ENCODE results near the gene DGKQ. TPM values are rescaled to one million over a fixed set of nuclear protein-coding genes. Genes with fewer than 3 reads are reported as not detected.
A peak's percentile ranks its signal among the peaks of the same experiment; 100 is the strongest.

DGKQ gene
- total and polyA plus RNA-seq, 7 experiments from 2014 or later = 1.5 to 28.0 (median 16.5) TPM

- intact Hi-C loops (cut with micrococcal nuclease) = no loop called here
- Mint-ChIP-seq H3K9me3 (no peaks in the 10 kb centered on the region), H3K4me1 (no peaks in the 10 kb centered on the region), H3K36me3 (peaks cover 0 to 20% (median 3%) of the 10 kb centered on the region in 5 donors), H3K27ac (peak overlapping the region in 1 of 9 donors; percentile 53), H3K27me3 (no peaks in the 10 kb centered on the region), H3K4me3 (no peak overlapping the region)
- no peaks in the 10 kb centered on the region for H3K27me3 ChIP-seq (ENCODE audit: control insufficient read depth in 2 of 2, insufficient read depth in 2 of 2, low read length in 2 of 2)
- ChIA-PET CTCF (no interaction called here), POLR2A (interaction anchor here (0.8 kb wide), 1 partner anchor 27 kb away, joined by 3 read pairs; the partner anchor contains the start of genes GAK and TMEM175)
- DNase-seq (no peak), ATAC-seq (no peak)
- no peaks in the 10 kb centered on the region for H3K4me1 ChIP-seq (ENCODE audit: control insufficient read depth in 2 of 2, insufficient read depth in 2 of 2, low read length in 2 of 2)
- H3K9me3 ChIP-seq (ENCODE audit: control insufficient read depth in 2 of 3, low read length in 3 of 3) = no peaks in the 10 kb centered on the region
- H3K27ac ChIP-seq (ENCODE audit: low read depth, low read length) = no peak overlapping the region
- no peak overlapping the region for H3K4me3 ChIP-seq (ENCODE audit: low read length)
- H3K36me3 ChIP-seq (ENCODE audit: control insufficient read depth in 2 of 3, insufficient read depth in 3 of 3, low read length in 3 of 3) = peaks cover 0 to 68% (median 0%) of the 10 kb centered on the region in 3 experiments
Measured at GRCh38 chr4:958696-959337, 14.6 kb downstream of the DGKQ start.

- H3K36me3 ChIP-seq (ENCODE audit: control insufficient read depth in 2 of 3, insufficient read depth in 3 of 3, low read length in 3 of 3) = peaks cover 0 to 64% (median 0%) of the 10 kb centered on the region in 3 experiments
- Mint-ChIP-seq H3K4me3 (no peak overlapping the region), H3K9me3 (no peaks in the 10 kb centered on the region), H3K36me3 (peaks cover 0 to 23% (median 3%) of the 10 kb centered on the region in 5 donors), H3K27me3 (no peaks in the 10 kb centered on the region), H3K27ac (no peak overlapping the region), H3K4me1 (no peaks in the 10 kb centered on the region)
- no peaks in the 10 kb centered on the region for H3K27me3 ChIP-seq (ENCODE audit: control insufficient read depth in 2 of 2, insufficient read depth in 2 of 2, low read length in 2 of 2)
- ChIA-PET POLR2A (no interaction called here), CTCF (no interaction called here)
- no peak overlapping the region for H3K27ac ChIP-seq (ENCODE audit: low read depth, low read length)
- H3K9me3 ChIP-seq (ENCODE audit: control insufficient read depth in 2 of 3, low read length in 3 of 3) = no peaks in the 10 kb centered on the region
- DNase-seq (no peak), ATAC-seq (no peak)
- no peak overlapping the region for H3K4me3 ChIP-seq (ENCODE audit: low read length)
- H3K4me1 ChIP-seq (ENCODE audit: control insufficient read depth in 2 of 2, insufficient read depth in 2 of 2, low read length in 2 of 2) = no peaks in the 10 kb centered on the region
- intact Hi-C loops (cut with micrococcal nuclease) = no loop called here
Measured at GRCh38 chr4:958314-958665, 15.1 kb downstream of the DGKQ start.

GRCh38 chr4:957581-958313, 15.6 kb downstream of the DGKQ start:
- CTCF ChIA-PET = interaction anchor here (0.5 kb wide), 1 partner anchor 215 kb away, joined by 3 read pairs; no protein-coding TSS in a partner anchor

GRCh38 chr4:957231-957580, 16.2 kb downstream of the DGKQ start:
- no peaks in the 10 kb centered on the region for H3K27me3 Mint-ChIP-seq
- H3K4me3 Mint-ChIP-seq = no peak overlapping the region
- POLR2A ChIA-PET = no interaction called here
- no peak overlapping the region for H3K27ac Mint-ChIP-seq
- Histone ChIP-seq H3K4me1 (ENCODE audit: control insufficient read depth in 2 of 2, insufficient read depth in 2 of 2, low read length in 2 of 2) (no peaks in the 10 kb centered on the region), H3K9me3 (ENCODE audit: control insufficient read depth in 2 of 3, low read length in 3 of 3) (no peaks in the 10 kb centered on the region), H3K27ac (ENCODE audit: low read depth, low read length) (no peak overlapping the region), H3K27me3 (ENCODE audit: control insufficient read depth in 2 of 2, insufficient read depth in 2 of 2, low read length in 2 of 2) (no peaks in the 10 kb centered on the region), H3K4me3 (ENCODE audit: low read length) (no peak overlapping the region), H3K36me3 (ENCODE audit: control insufficient read depth in 2 of 3, insufficient read depth in 3 of 3, low read length in 3 of 3) (peaks cover 0 to 61% (median 0%) of the 10 kb centered on the region in 3 experiments)
- CTCF ChIA-PET = interaction anchor here (0.5 kb wide), 1 partner anchor 214 kb away, joined by 3 read pairs; no protein-coding TSS in a partner anchor
- H3K4me1 Mint-ChIP-seq = no peaks in the 10 kb centered on the region
- DNase-seq (no peak), ATAC-seq (no peak)
- intact Hi-C loops (cut with micrococcal nuclease) = no loop called here
- H3K9me3 Mint-ChIP-seq = no peaks in the 10 kb centered on the region
- H3K36me3 Mint-ChIP-seq = peaks cover 0 to 29% (median 3%) of the 10 kb centered on the region in 5 donors

More at GRCh38 chr4:957581-958313, 15.6 kb downstream of the DGKQ start:
- H3K27me3 ChIP-seq (ENCODE audit: control insufficient read depth in 2 of 2, insufficient read depth in 2 of 2, low read length in 2 of 2) = no peaks in the 10 kb centered on the region
- Mint-ChIP-seq H3K4me1 (no peaks in the 10 kb centered on the region), H3K4me3 (no peak overlapping the region), H3K36me3 (peaks cover 0 to 24% (median 3%) of the 10 kb centered on the region in 5 donors), H3K27ac (peak overlapping the region in 1 of 9 donors; percentile 65), H3K9me3 (no peaks in the 10 kb centered on the region), H3K27me3 (no peaks in the 10 kb centered on the region)
- POLR2A ChIA-PET = no interaction called here
- no peaks in the 10 kb centered on the region for H3K9me3 ChIP-seq (ENCODE audit: control insufficient read depth in 2 of 3, low read length in 3 of 3)
- DNase-seq (no peak), ATAC-seq (no peak)
- no peak overlapping the region for H3K27ac ChIP-seq (ENCODE audit: low read depth, low read length)
- no peaks in the 10 kb centered on the region for H3K4me1 ChIP-seq (ENCODE audit: control insufficient read depth in 2 of 2, insufficient read depth in 2 of 2, low read length in 2 of 2)
- intact Hi-C loops (cut with micrococcal nuclease) = no loop called here
- H3K4me3 ChIP-seq (ENCODE audit: low read length) = no peak overlapping the region
- peaks cover 0 to 64% (median 0%) of the 10 kb centered on the region in 3 experiments for H3K36me3 ChIP-seq (ENCODE audit: control insufficient read depth in 2 of 3, insufficient read depth in 3 of 3, low read length in 3 of 3)

GRCh38 chr4:956531-957230, 16.7 kb downstream of the DGKQ start:
- no peak for ATAC-seq
- Mint-ChIP-seq H3K36me3 (peaks cover 0 to 31% (median 3%) of the 10 kb centered on the region in 5 donors), H3K9me3 (no peaks in the 10 kb centered on the region), H3K27me3 (no peaks in the 10 kb centered on the region), H3K4me1 (no peaks in the 10 kb centered on the region), H3K4me3 (no peak overlapping the region), H3K27ac (peak overlapping the region in 2 of 9 donors; percentile 21 to 48)
- Histone ChIP-seq H3K9me3 (ENCODE audit: control insufficient read depth in 2 of 3, low read length in 3 of 3) (no peaks in the 10 kb centered on the region), H3K4me3 (ENCODE audit: low read length) (no peak overlapping the region), H3K27me3 (ENCODE audit: control insufficient read depth in 2 of 2, insufficient read depth in 2 of 2, low read length in 2 of 2) (no peaks in the 10 kb centered on the region), H3K36me3 (ENCODE audit: control insufficient read depth in 2 of 3, insufficient read depth in 3 of 3, low read length in 3 of 3) (peaks cover 0 to 57% (median 0%) of the 10 kb centered on the region in 3 experiments), H3K27ac (ENCODE audit: low read depth, low read length) (no peak overlapping the region), H3K4me1 (ENCODE audit: control insufficient read depth in 2 of 2, insufficient read depth in 2 of 2, low read length in 2 of 2) (no peaks in the 10 kb centered on the region)
- POLR2A ChIA-PET = no interaction called here
- DNase-seq = no peak
- intact Hi-C loops (cut with micrococcal nuclease) = no loop called here
- CTCF ChIA-PET = interaction anchor here (0.5 kb wide), 1 partner anchor 214 kb away, joined by 3 read pairs; no protein-coding TSS in a partner anchor

- Histone ChIP-seq H3K36me3 (ENCODE audit: control insufficient read depth in 2 of 3, insufficient read depth in 3 of 3, low read length in 3 of 3) (peaks cover 0 to 60% (median 0%) of the 10 kb centered on the region in 3 experiments), H3K4me3 (ENCODE audit: low read length) (no peak overlapping the region), H3K4me1 (ENCODE audit: control insufficient read depth in 2 of 2, insufficient read depth in 2 of 2, low read length in 2 of 2) (no peaks in the 10 kb centered on the region), H3K27me3 (ENCODE audit: control insufficient read depth in 2 of 2, insufficient read depth in 2 of 2, low read length in 2 of 2) (no peaks in the 10 kb centered on the region), H3K27ac (ENCODE audit: low read depth, low read length) (no peak overlapping the region), H3K9me3 (ENCODE audit: control insufficient read depth in 2 of 3, low read length in 3 of 3) (no peaks in the 10 kb centered on the region)
- no peak overlapping the region for H3K27ac Mint-ChIP-seq
- peaks cover 0 to 31% (median 3%) of the 10 kb centered on the region in 5 donors for H3K36me3 Mint-ChIP-seq
- ChIA-PET POLR2A (no interaction called here), CTCF (no interaction called here)
- no peak for ATAC-seq
- no peaks in the 10 kb centered on the region for H3K27me3 Mint-ChIP-seq
- intact Hi-C loops (cut with micrococcal nuclease) = no loop called here
- no peak overlapping the region for H3K4me3 Mint-ChIP-seq
- DNase-seq = no peak
- H3K9me3 Mint-ChIP-seq = no peaks in the 10 kb centered on the region
- H3K4me1 Mint-ChIP-seq = no peaks in the 10 kb centered on the region
Measured at GRCh38 chr4:955931-956381, 17.4 kb downstream of the DGKQ start.

Data from naive thymus-derived CD4-positive, alpha-beta T cell (primary cell).